ENCODE data around the gene AMOTL2.
A peak's percentile ranks its signal among the peaks of the same experiment; 100 is the strongest.

The AMOTL2 gene

DNA sequence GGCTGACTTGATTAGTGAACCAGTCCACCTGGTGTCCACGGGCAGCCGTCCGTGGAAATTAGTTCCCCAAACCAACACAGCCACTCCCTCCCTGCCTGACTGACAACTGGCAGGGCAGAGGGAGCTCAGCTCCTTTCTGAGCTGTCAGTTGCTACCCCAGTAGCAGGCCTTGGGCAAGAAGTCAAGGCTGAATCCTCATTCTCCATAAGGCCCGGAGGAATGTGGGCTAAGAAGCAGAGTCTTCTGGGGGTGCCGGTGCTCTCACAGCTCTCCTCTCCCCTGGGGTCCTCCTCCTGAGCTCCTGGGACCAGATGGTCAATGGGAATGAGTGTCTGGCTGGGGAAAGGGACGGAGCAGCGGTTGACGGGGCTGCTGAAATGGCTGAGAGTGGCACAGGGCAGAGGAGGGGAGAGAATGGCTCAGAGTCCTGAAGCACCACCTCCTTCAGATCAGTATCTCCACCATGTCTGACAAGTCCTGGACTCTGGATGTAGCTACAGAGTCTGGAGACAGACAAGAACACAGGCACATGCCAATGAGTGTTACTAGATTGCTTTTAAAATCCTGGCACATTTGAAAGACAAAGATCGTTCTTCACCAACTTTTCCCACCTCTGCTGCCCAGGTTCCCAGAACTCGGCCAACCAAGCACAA is 16.9 kb downstream of the AMOTL2 start:
- TF ChIP-seq, protein P1, sequence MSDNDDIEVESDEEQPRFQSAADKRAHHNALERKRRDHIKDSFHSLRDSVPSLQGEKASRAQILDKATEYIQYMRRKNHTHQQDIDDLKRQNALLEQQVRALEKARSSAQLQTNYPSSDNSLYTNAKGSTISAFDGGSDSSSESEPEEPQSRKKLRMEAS (IDR thresholded peaks at IDR 0.05): peak; percentile 21; the same call in 1 of the 2 replicates
- TF ChIP-seq TAF1 (IDR thresholded peaks at IDR 0.05; ENCODE audit: low read depth): 0 out of 2 replicates have a peak, but pooled peaks have one; percentile 28
- TF ChIP-seq, protein P2, sequence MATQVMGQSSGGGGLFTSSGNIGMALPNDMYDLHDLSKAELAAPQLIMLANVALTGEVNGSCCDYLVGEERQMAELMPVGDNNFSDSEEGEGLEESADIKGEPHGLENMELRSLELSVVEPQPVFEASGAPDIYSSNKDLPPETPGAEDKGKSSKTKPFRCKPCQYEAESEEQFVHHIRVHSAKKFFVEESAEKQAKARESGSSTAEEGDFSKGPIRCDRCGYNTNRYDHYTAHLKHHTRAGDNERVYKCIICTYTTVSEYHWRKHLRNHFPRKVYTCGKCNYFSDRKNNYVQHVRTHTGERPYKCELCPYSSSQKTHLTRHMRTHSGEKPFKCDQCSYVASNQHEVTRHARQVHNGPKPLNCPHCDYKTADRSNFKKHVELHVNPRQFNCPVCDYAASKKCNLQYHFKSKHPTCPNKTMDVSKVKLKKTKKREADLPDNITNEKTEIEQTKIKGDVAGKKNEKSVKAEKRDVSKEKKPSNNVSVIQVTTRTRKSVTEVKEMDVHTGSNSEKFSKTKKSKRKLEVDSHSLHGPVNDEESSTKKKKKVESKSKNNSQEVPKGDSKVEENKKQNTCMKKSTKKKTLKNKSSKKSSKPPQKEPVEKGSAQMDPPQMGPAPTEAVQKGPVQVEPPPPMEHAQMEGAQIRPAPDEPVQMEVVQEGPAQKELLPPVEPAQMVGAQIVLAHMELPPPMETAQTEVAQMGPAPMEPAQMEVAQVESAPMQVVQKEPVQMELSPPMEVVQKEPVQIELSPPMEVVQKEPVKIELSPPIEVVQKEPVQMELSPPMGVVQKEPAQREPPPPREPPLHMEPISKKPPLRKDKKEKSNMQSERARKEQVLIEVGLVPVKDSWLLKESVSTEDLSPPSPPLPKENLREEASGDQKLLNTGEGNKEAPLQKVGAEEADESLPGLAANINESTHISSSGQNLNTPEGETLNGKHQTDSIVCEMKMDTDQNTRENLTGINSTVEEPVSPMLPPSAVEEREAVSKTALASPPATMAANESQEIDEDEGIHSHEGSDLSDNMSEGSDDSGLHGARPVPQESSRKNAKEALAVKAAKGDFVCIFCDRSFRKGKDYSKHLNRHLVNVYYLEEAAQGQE (IDR thresholded peaks at IDR 0.05; ENCODE audit: low read depth): no peak

DNA sequence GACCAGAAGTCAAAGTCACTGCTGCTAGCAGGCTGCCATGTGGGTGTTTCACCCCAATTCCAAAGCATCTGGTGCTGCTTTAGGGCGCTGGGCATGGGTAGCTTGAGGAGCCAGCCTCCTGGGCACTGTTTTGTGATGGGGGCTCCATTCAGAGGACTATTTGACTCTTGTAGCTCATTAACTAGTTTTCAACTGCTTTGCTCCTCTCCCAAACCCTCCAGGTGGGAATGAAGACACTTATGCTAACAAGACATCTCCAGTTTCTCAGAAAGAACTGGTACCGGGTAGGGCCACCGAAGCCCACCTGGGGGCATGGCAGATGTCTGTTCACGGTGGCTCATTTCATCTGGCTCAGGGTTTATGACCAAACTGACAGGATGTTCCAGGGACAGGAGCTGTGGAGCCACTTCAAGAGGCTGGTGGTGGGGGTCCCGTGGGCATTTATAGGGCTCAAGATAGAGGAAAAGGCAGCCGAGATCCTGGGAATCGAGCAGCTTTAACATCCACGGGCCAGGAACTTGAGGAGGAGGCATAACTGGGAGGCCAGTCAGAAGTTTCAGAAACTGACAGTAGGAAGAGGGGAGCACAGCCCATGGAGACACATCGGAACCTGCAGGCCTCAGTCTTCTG is 17.7 kb downstream of the AMOTL2 start:
- TF ChIP-seq NFIC (IDR thresholded peaks at IDR 0.05): no peak
- no peak for TF ChIP-seq TCF12 (IDR thresholded peaks at IDR 0.05; ENCODE audit: low read depth)
- TF ChIP-seq, protein P2 (IDR thresholded peaks at IDR 0.05; ENCODE audit: low read depth): no peak
- no peak for TF ChIP-seq EGR1 (IDR thresholded peaks at IDR 0.05)
- TF ChIP-seq TEAD4 (IDR thresholded peaks at IDR 0.05): no peak
- no peak for TF ChIP-seq RAD21 (IDR thresholded peaks at IDR 0.05; ENCODE audit: low read depth)
- TF ChIP-seq, protein P1 (IDR thresholded peaks at IDR 0.05): no peak
- no peak for TF ChIP-seq ZBTB7A (IDR thresholded peaks at IDR 0.05; ENCODE audit: low read depth)
- no peak for TF ChIP-seq CREB1 (IDR thresholded peaks at IDR 0.05; ENCODE audit: low read depth)
- TF ChIP-seq YY1 (IDR thresholded peaks at IDR 0.05; ENCODE audit: low read depth): no peak
- no peak for TF ChIP-seq TAF1 (IDR thresholded peaks at IDR 0.05; ENCODE audit: low read depth)
- TF ChIP-seq FOXM1 (IDR thresholded peaks at IDR 0.05; ENCODE audit: borderline replicate concordance, low read depth): no peak
- no peak for TF ChIP-seq CEBPB (IDR thresholded peaks at IDR 0.05)
- TF ChIP-seq, protein P3, sequence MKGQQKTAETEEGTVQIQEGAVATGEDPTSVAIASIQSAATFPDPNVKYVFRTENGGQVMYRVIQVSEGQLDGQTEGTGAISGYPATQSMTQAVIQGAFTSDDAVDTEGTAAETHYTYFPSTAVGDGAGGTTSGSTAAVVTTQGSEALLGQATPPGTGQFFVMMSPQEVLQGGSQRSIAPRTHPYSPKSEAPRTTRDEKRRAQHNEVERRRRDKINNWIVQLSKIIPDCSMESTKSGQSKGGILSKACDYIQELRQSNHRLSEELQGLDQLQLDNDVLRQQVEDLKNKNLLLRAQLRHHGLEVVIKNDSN (IDR thresholded peaks at IDR 0.05): no peak
- TF ChIP-seq EP300 (IDR thresholded peaks at IDR 0.05; ENCODE audit: borderline replicate concordance): no peak

DNA sequence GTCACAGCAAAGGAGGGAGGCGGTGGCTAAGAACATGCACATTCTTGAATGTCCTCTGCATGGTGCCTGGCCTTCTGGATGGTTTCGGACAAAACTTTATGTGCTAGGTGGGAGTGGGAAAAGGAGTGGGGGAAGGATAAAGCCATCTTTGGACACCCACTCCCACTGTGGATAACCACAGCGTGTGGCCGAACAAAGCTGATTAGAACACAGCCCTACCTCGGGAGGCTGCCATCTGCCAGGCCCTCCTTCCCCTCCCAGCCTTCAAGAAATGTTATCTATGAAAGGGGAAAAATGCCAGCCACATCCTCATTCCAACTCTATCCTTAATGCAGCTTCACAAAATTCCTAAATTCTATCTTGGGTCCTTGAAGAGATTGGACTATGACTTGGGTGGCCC is 18.8 kb downstream of the AMOTL2 start:
- TF ChIP-seq, protein P1 (IDR thresholded peaks at IDR 0.05): no peak
- TF ChIP-seq, protein P3 (IDR thresholded peaks at IDR 0.05): no peak

DNA sequence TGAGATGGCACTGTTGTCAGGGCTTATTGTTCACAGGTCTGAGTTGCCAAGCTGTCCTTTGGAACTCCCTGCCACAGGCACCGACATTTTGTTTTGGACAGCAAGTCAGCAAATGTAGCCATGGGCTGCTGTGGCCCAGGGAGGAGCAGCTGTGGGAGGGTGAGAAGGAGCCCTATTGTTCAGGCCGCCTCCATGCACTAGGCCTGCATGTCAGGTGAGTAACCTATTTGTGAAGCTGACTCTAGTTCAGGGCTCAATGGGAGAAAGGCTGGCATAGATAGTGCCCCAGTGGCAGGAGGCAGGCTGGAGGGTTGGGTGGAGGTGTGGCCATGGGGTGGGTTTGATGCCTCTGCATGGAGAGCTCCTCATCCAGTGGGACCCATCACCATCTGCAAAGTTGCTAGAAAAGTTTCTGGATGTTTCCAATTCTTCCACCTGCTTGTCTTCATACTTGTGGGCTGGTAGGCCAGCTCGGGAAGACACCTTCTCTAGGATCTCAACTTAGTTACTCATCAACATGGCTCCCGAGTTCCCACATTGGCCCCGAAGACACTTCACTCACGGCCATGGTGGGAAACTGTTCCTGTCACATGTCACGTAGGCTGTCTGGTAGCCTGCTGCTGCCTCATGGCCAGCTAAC is 19.5 kb downstream of the AMOTL2 start:
- TF ChIP-seq TCF12 (IDR thresholded peaks at IDR 0.05; ENCODE audit: low read depth): no peak
- TF ChIP-seq CREB1 (IDR thresholded peaks at IDR 0.05; ENCODE audit: low read depth): no peak
- TF ChIP-seq, protein P1 (IDR thresholded peaks at IDR 0.05): peak; percentile 36; the same call in 1 of the 2 replicates
- TF ChIP-seq CEBPB (IDR thresholded peaks at IDR 0.05): no peak
- no peak for TF ChIP-seq EGR1 (IDR thresholded peaks at IDR 0.05)
- 0 out of 2 replicates have a peak, but pooled peaks have one; percentile 9 for TF ChIP-seq YY1 (IDR thresholded peaks at IDR 0.05; ENCODE audit: low read depth)

DNA sequence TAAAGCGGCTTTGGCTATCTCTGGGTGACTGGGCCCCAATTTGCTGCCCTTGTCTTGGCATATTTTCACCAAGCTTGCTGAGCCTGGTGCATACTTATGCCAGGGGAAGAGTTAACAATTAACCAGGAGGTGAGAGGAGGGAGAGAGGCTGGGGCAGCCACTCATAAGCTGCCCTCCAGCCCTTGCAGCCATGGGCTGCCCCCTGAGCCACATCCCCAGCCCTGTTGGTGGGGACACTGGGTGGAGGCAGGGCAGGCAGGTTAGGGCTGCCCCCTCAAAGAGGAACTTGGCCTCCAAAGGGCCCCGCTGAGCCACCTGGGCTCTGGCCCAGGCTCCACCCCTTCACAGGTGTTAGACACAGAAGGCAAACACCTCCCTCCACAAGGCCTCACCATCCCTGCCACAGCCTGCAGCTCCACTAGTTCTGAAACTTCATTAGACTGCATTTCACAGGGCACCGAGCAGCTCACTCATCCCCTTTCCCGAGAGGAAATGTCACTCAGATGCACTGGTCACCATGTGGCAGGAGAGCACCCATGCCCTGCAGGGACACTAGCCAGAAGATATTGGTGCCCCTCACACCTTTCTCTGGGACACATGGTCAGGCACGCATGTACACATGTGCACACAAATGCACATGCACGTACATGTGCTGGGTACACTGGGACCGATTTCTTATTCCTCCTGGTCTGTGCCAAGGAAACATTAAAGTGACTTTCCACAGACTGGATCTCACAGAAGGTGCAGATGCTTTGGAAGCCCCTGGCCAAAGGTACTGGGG is 20.2 kb downstream of the AMOTL2 start:
- TF ChIP-seq, protein P3 (IDR thresholded peaks at IDR 0.05): 0 out of 2 replicates have a peak, but pooled peaks have one; percentile 6
- TF ChIP-seq FOXM1 (IDR thresholded peaks at IDR 0.05; ENCODE audit: borderline replicate concordance, low read depth) (no peak), EP300 (IDR thresholded peaks at IDR 0.05; ENCODE audit: borderline replicate concordance) (peak; percentile 39; the same call in 1 of the 2 replicates), CREB1 (IDR thresholded peaks at IDR 0.05; ENCODE audit: low read depth) (no peak), TCF12 (IDR thresholded peaks at IDR 0.05; ENCODE audit: low read depth) (0 out of 2 replicates have a peak, but pooled peaks have one; percentile 61)
- TF ChIP-seq, protein P1 (IDR thresholded peaks at IDR 0.05): 0 out of 2 replicates have a peak, but pooled peaks have one; percentile 60
